ENCODE results near the gene SUN1.
"Not testable (repeated sequence)": the region's sequence is repeated elsewhere in the genome, so short reads cannot be mapped to it uniquely, and the experiment has no call there.

SUN1 gene

GRCh38 chr7:921581-922333 is 89.5 kb downstream of the SUN1 start:
- TF ChIP-seq CTCF (IDR thresholded peaks at IDR 0.05) (no peak), ZFX (IDR thresholded peaks at IDR 0.05; ENCODE audit: borderline replicate concordance) (no peak)
- H3K27ac ChIP-seq, result no peak overlapping the region

- H3K27ac ChIP-seq, result no peak overlapping the region
- TF ChIP-seq ZFX (IDR thresholded peaks at IDR 0.05; ENCODE audit: borderline replicate concordance), result no peak
- TF ChIP-seq CTCF (IDR thresholded peaks at IDR 0.05), result no peak
These were observed 90.2 kb downstream of the SUN1 start for GRCh38 chr7:922334-923107.

GRCh38 chr7:923108-924041 is 91.1 kb downstream of the SUN1 start:
- H3K27ac ChIP-seq, result no peak overlapping the region
- TF ChIP-seq ZFX (IDR thresholded peaks at IDR 0.05; ENCODE audit: borderline replicate concordance) (no peak), CTCF (IDR thresholded peaks at IDR 0.05) (no peak)

GRCh38 chr7:924042-924441 is 91.8 kb downstream of the SUN1 start:
- H3K27ac ChIP-seq, result not testable (repeated sequence)
